Endodermal cell (in vitro differentiated cells): ENCODE results near the gene DAGLA. TPM values are rescaled to one million over a fixed set of nuclear protein-coding genes. Genes with fewer than 3 reads are reported as not detected.
A peak's percentile ranks its signal among the peaks of the same experiment; 100 is the strongest.

Experiments used
- DNase-seq: peaks from one replicate; pipeline ENCODE4 v3.0.0-alpha.2; 2017
- H3K27ac ChIP-seq: 2 replicates; pipeline ENCODE4 v1.5.1; 2013; ENCODE audit warnings: mild to moderate bottlenecking, low read depth, low read length, moderate library complexity
- H3K27me3 ChIP-seq: 2 replicates; pipeline ENCODE4 v1.6.1; 2013; ENCODE audit warnings: mild to moderate bottlenecking, low read length, moderate library complexity; ENCODE audit not compliant: insufficient read depth, control insufficient read depth, poor library complexity, severe bottlenecking
- H3K36me3 ChIP-seq: 2 replicates; pipeline ENCODE4 v1.7.0; 2013; ENCODE audit warnings: mild to moderate bottlenecking, low read length, moderate library complexity; ENCODE audit not compliant: control insufficient read depth, insufficient read depth
- H3K4me1 ChIP-seq: one replicate; pipeline ENCODE4 v1.7.0; 2013; ENCODE audit warnings: low read length; ENCODE audit not compliant: control insufficient read depth, insufficient read depth
- H3K4me3 ChIP-seq: 2 replicates; pipeline ENCODE4 v1.5.1; 2013; ENCODE audit warnings: mild to moderate bottlenecking, low read length, moderate library complexity
- H3K9ac ChIP-seq: 2 replicates; pipeline ENCODE4 v1.6.1; 2013; ENCODE audit warnings: mild to moderate bottlenecking, low read length, moderate library complexity; ENCODE audit not compliant: poor library complexity, severe bottlenecking; ENCODE audit errors: extremely low read depth
- H3K9me3 ChIP-seq: 2 replicates; pipeline ENCODE4 v1.6.1; 2013; ENCODE audit warnings: mild to moderate bottlenecking, low read length, moderate library complexity; ENCODE audit not compliant: control insufficient read depth
- H3K27ac Mint-ChIP-seq: 2 replicates; pipeline ENCODE4 v1.8.0; 2020; ENCODE audit warnings: mixed read lengths
- H3K27me3 Mint-ChIP-seq: 2 replicates; pipeline ENCODE4 v1.8.0; 2021; ENCODE audit warnings: mild to moderate bottlenecking, mixed read lengths; ENCODE audit not compliant: insufficient read depth
- H3K36me3 Mint-ChIP-seq: 2 replicates; pipeline ENCODE4 v1.8.0; 2020; ENCODE audit warnings: low read depth, mixed read lengths
- H3K4me1 Mint-ChIP-seq: 2 replicates; pipeline ENCODE4 v1.8.0; 2020; ENCODE audit warnings: mixed read lengths
- H3K4me3 Mint-ChIP-seq: 2 replicates; pipeline ENCODE4 v1.8.0; 2020; ENCODE audit warnings: mild to moderate bottlenecking, moderate library complexity, mixed read lengths
- H3K9me3 Mint-ChIP-seq: 2 replicates; pipeline ENCODE4 v1.8.0; 2020; ENCODE audit warnings: mild to moderate bottlenecking, mixed read lengths
- WGBS, 2 experiments: methylation state at CpG; one replicate each; pipeline versions ENCODE4 v1.1.5 to v1.1.7; 2013; ENCODE audit warnings: missing lambda C conversion rate in 2 of 2, mixed read lengths in 1 of 2; ENCODE audit not compliant: insufficient coverage in 1 of 2, insufficient read length in 1 of 2; 5-methylcytosine and 5-hydroxymethylcytosine counted together
- total RNA-seq, 2 donors: library from RNA; stranded (reverse); fragmentation: NEBNext Ultra II Directional in 1 of 2; extraction: Animal tissue kit (Norgen Biotek cat#: 25700) in 1 of 2; gene quantifications; 2 replicates in 1 of 2; 3 replicates in 1 of 2; pipeline ENCODE4 v1.2.1, GENCODE V29; 2021
- TF ChIP-seq, protein P1 (sequence below): fragments of 200-600 bp; sonication (generic); conservative IDR thresholded peaks from 2 replicates; pipeline ENCODE4 v1.5.0; 2021; ENCODE audit warnings: antibody characterized with exemption, mild to moderate bottlenecking

The DAGLA gene
- total RNA-seq, 2 donors from 2014 or later = 5.6 to 8.7 TPM

DNA sequence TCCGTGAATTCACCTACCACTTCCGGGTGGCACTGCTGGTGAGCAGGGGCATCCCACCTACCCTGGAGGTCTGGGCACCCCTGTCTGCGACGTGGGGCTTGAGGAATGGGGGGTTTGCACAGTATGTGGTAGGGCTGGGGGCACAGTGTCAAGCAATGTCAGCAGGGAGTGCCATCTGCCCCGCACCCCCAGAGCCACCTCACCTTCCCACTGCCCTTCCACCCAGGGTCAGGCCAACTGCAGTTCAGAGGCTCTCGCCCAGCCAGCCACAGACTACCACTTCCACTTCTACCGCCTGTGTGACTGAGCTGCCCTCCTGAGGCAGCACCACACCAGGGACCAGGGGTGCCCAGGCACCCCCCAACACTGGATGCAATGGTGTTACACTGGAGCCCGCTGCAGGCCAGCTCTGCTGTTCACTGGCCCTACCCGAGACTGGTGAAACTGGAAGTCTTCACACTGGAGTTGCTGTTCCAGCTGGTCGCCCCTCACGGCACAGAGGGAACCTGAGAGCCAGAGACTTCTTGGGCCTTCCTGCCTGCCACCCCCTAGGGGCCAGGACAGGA lies 105.7 kb downstream of the DAGLA start:
- no peak overlapping the region for H3K4me3 Mint-ChIP-seq
- Histone ChIP-seq H3K4me3 (no peak overlapping the region), H3K36me3 (peaks cover 63% of the 10 kb centered on the region), H3K9ac (no peak overlapping the region), H3K9me3 (no peaks in the 10 kb centered on the region), H3K4me1 (no peaks in the 10 kb centered on the region), H3K27ac (no peak overlapping the region), H3K27me3 (no peaks in the 10 kb centered on the region)
- 92 to 95% methylated on average over 7 to 11 of the region's 11 CpGs for WGBS, 2 experiments
- H3K36me3 Mint-ChIP-seq = peaks cover 52% of the 10 kb centered on the region
- H3K4me1 Mint-ChIP-seq = no peaks in the 10 kb centered on the region
- H3K9me3 Mint-ChIP-seq = no peaks in the 10 kb centered on the region
- H3K27me3 Mint-ChIP-seq = no peaks in the 10 kb centered on the region
- TF ChIP-seq, protein P1, sequence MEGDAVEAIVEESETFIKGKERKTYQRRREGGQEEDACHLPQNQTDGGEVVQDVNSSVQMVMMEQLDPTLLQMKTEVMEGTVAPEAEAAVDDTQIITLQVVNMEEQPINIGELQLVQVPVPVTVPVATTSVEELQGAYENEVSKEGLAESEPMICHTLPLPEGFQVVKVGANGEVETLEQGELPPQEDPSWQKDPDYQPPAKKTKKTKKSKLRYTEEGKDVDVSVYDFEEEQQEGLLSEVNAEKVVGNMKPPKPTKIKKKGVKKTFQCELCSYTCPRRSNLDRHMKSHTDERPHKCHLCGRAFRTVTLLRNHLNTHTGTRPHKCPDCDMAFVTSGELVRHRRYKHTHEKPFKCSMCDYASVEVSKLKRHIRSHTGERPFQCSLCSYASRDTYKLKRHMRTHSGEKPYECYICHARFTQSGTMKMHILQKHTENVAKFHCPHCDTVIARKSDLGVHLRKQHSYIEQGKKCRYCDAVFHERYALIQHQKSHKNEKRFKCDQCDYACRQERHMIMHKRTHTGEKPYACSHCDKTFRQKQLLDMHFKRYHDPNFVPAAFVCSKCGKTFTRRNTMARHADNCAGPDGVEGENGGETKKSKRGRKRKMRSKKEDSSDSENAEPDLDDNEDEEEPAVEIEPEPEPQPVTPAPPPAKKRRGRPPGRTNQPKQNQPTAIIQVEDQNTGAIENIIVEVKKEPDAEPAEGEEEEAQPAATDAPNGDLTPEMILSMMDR = no peak
- DNase-seq = no peak
- no peak overlapping the region for H3K27ac Mint-ChIP-seq

DNA sequence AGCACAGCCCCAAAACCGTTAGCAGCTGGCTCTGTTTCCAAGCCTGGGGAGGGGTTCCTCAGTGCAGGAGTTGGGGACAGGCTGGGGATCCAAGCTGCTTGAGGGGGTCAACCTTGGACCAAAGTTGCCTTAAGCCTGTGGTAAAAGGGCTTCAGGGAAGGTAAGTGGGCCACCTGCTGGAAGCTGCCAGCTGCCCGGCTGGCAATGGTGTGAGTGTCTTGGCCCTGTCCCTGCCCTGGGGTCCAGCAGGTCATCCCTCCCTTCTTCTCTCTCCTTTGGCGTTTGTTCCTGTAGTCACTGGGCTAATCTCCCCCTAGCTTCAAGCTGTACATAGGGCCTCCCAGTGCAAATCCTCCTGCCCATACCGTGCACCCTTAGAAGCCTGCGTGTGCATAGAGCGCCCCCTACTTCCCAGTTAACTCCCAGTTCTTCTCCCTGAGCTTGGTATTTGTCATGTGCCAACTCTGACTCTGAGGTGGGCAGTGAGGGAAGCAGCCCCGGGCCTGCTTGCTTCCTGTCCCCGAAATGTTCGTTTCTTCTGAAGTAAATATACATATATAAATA lies 107.8 kb downstream of the DAGLA start:
- Mint-ChIP-seq H3K4me3 (no peak overlapping the region), H3K27me3 (no peaks in the 10 kb centered on the region), H3K36me3 (peaks cover 45% of the 10 kb centered on the region), H3K9me3 (no peaks in the 10 kb centered on the region), H3K4me1 (peaks cover 6% of the 10 kb centered on the region), H3K27ac (no peak overlapping the region)
- Histone ChIP-seq H3K27ac (no peak overlapping the region), H3K27me3 (no peaks in the 10 kb centered on the region), H3K4me1 (no peaks in the 10 kb centered on the region), H3K36me3 (peaks cover 57% of the 10 kb centered on the region), H3K9ac (no peak overlapping the region), H3K4me3 (no peak overlapping the region), H3K9me3 (no peaks in the 10 kb centered on the region)
- 64 to 69% methylated on average over 6 of the region's 9 CpGs for WGBS, 2 experiments
- TF ChIP-seq, protein P1 = peak; percentile 87
- DNase-seq = peak; percentile 89

DNA sequence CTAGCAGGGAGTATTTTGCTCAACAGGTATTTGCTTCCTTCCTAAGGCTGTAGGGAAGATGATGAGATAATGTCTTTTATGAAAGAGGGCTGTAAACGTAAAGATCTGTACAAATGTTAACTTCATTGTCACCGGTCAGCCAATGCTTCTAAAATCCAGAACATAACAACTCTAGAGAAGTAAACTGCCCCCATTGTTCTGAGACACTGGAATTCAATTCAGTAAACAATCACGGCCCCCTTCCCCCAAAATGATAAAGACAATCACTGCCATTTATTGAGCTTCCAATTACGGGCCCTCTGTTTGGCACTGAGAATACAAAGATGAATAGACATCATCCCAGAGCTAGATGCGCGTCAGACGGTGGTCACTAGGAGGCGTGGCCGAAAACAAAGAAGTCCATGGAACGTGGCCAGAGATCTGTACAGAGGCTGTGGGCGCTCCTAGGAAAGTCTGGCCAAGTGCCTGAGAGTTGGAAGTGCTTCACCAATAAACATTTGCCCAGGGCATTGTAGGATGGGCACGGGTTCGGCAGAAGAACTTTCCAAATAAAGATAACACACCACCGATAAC lies 111.6 kb downstream of the DAGLA start:
- H3K4me3 Mint-ChIP-seq = peak overlapping the region; percentile 90
- peak overlapping the region; percentile 100 for H3K27ac Mint-ChIP-seq
- H3K9me3 Mint-ChIP-seq = no peaks in the 10 kb centered on the region
- H3K4me3 ChIP-seq = peak overlapping the region; percentile 92
- no peaks in the 10 kb centered on the region for H3K27me3 ChIP-seq
- H3K27me3 Mint-ChIP-seq = no peaks in the 10 kb centered on the region
- peak overlapping the region; percentile 99 for H3K9ac ChIP-seq
- peaks cover 42% of the 10 kb centered on the region for H3K36me3 Mint-ChIP-seq
- 10 to 11% methylated on average over 11 to 14 of the region's 14 CpGs for WGBS, 2 experiments
- peak overlapping the region; percentile 94 for H3K27ac ChIP-seq
- H3K36me3 ChIP-seq = peaks cover 59% of the 10 kb centered on the region
- no peaks in the 10 kb centered on the region for H3K4me1 ChIP-seq
- H3K9me3 ChIP-seq = no peaks in the 10 kb centered on the region
- TF ChIP-seq, protein P1 = peak; percentile 35
- DNase-seq = peak; percentile 77
- peaks cover 15% of the 10 kb centered on the region for H3K4me1 Mint-ChIP-seq
